ENCODE results near the gene ZNF555.
"Not testable (repeated sequence)": the region's sequence is repeated elsewhere in the genome, so short reads cannot be mapped to it uniquely, and the experiment has no call there.

The ZNF555 gene

DNA sequence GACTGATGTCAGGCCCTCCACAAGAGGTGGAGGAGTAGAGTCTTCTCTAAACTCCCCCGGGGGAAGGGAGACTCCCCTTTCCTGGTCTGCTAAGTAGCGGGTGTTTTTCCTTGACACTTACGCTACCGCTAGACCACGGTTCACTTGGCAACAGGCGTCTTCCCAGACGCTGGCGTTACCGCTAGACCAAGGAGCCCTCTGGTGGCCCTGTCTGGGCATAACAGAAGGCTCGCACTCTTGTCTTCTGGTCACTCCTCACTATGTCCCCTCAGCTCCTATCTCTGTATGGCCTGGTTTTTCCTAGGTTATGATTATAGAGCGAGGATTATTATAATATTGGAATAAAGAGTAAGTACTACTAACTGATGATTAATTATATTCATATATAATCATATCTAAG, 30.9 kb downstream of the ZNF555 start:
- not testable (repeated sequence) for DNase-seq

DNA sequence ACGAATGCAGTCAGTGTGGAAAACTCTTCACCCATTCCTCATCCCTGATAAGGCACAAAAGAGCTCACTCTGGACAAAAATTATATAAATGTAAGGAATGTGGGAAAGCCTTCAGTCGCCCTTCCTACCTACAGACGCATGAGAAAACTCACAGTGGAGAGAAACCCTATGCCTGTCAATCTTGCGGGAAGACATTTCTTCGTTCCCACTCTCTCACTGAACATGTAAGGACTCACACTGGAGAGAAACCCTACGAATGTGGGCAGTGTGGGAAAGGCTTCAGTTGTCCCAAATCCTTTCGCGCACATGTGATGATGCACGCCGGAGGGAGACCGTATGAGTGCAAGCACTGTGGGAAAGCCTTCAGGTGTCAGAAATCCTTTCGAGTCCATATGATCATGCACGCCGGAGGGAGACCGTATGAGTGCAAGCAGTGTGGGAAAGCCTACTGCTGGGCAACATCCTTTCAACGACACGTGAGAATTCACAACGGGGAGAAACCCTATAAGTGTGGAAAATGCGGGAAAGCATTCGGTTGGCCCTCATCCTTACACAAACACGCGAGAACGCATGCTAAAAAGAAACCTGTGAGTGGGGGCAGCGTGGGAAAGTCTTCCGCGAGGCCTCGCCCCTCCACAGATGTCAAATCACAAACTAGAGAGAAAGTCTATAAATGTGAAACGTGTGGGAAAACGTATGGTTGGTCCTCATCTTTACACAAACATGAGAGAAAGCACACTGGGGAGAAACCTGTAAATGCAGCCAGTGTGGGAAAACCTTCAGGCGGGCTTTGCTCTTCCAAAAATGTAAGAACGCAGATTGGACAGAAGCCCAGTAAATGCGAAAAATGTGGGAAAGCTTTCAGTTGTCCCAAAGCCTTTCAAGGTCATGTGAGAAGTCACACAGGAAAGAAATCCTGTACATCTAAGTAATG, 36.4 kb downstream of the ZNF555 start:
- DNase-seq = no peak

DNA sequence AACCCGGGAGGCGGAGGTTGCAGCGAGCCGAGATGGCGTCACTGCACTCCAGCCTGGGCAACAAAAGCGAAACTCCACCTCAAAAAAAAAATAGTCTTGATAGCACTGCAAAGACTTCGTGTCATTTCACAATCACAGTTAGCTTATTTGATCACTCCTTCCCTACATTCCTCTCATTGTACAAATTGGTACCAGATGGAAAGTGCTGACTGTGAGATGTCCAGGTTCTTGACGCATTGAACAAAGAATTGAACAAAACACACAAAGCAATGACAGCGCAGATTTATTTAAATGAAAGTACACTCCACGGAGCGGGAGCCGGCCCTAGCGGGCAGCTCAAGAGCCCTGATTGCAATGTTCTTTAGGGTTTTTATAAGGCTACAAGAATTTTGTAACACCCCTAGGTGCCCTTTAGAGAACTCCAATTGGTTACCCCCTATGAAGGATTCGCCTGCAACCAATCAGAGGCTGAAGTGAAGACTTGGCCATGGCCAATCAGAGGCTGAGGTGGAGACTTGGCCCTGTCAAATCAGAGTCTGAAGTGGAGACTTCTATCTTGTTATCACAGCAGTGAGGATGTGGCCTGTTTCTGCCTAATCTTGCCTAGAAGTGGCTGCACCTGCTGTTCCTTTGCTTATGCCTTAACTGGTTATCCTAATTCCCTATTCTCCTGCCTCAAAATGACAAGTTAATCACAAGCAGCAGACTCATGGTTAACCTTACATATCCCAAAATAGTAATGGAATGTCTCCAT, 42.6 kb downstream of the ZNF555 start:
- no peak for DNase-seq

DNA sequence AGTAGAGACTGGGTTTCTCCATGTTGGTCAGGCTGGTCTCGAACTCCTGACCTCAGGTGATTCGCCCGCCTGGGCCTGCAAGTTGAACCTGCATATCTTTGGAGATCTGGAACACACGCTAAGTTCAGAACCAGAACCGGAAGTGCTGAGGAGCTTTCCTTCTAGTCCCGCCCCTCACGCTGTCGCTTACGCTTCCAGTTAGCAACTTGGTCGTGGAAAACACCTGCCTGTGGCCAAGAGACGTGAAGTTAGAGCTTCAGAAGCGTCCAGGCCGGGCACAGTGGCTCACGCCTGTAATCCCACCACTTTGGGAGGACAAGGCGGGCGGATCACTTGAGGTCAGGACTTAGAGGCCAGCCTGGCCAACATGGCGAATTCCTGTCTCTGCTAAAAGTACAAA, 44.5 kb downstream of the ZNF555 start:
- DNase-seq = no peak

DNA sequence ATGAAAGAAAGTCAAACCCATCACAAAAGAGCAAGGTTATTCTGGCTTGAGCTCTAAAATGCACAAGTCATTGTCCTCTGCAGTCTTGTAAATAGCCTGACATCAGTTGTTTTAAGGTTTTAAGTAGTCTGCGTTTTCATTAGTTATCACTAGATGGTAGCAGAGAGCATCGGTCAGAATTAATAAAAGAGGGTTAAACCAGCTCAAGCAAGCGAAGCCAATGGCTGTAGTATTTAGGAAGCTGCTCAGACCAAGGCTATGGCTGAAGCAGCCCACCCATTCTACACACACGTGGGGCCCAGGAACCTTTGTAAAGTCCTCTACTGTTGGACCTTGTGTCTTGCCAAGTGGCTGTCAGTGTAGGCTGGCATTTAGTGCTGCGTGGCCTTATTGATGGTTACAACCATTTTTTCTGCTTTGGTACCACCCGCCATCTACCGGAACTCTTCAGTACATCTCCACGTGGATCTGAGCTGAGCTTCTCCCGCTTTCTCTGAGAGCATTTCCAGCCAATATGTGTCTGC, 46.2 kb downstream of the ZNF555 start:
- DNase-seq = peak; percentile 36

DNA sequence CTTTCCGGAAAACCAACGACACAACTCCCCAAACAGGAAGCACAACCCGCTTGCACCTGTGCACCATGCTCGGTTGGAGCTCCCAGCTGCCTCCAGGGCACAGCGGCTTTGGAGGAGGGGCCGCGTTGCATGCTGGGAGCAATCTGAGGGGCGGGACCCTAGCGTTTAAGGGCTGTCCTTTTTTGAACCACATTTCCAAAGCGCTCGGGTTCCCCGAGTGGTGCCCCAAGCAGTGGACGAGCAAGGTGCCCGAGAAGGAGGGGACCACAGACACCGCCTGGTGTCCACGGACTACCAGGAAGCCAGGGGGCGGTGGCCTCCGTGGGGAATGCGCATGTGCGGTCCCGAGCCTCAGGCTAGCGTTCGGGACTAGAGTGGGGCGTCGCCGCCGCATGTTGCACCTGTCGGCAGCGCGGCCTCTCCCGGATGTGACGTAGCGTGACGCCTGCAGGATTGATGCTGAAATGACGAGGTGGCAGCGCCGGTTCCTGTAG, 47.5 kb downstream of the ZNF555 start:
- DNase-seq = no peak

DNA sequence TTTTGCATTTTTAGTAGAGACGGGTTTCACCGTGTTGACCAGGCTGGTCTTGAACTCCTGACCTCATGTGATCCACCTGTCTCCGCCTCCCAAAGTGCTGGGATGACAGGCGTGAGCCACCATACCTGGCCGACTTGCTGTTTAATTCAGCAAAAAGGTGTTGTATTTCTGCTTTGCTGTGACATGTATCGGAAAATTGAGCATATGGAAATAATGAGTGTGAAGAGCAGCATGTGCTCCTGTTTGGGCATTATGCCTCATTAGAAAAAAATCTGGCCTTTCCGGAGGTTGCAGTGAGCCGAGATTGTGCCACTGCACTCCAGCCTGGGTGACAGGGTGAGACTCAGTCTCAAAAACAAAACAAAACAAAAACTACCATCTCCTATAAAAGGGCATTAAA, 49.3 kb downstream of the ZNF555 start:
- not testable (repeated sequence) for DNase-seq

DNA sequence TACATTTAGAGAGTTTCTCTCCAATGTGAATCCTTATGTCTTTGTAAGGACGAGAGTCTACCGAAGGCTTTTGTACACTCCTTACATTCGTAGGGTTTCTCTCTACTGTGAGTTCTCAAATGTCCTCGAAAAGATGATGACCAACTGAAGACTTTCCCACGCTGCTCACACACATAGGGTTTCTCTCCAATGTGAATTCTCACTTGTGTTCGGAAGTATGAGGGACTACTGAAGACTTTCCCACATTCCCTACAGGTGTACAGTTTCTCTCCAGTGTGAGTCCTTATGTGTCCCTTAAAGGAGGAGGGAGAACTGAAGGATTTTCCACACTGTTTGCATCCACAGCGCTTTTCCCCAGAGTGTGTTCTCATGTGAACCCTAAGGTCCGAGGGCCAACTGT, 55.4 kb downstream of the ZNF555 start:
- no peak for DNase-seq

DNA sequence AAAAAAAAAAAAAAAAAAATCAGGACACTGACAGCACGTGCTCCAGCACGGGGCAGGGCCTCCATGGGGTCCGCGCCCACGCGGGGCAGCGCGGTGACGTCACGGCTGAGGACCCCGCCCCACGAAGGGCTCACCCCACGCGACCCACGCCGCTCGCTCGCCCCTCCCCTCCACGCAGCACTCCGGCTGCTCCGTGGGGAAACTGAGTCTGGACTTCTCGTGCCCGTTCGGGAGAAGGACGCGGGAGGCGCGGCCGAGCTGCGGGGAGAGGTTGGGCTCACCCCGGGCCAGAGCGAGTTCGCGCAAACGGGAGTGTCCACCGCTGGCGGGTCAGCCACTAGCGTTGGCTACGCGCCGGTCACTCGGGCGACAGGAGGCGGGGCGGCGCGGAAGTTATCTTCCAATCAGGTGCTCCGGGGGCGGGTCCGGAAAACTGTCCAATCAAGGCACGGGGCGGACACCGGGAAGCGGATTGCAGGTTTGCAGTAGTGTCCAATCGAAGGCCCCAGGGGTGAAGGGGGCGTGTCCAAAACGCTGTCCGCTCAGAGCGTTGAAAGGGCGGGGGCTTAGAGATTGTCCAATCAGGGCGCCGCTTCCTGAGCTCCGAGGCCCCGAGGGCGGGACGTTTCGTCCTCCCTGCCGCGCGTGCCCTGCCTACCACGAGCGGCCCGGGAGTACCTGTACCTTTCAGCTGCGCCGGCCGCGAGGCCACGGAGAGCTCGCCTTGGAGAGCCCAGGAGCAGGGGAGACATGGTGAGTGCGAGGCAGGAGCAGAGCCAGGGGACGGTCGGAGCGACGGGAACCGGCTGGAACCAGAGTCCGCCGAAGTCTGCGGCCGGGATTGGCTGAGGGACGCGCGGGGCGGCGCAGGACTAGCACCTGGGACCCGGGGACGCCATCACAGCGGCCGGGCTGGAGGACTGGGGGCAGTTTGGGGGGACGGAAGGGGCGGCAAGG, 59.3 kb downstream of the ZNF555 start, which contains the start of gene ZNF57:
TSS of gene ZNF57 (plus strand) at position 633 of the 957 bp plus-strand sequence. CDS start at position 751, 118 bp downstream.
- peak; percentile 98 for DNase-seq

DNA sequence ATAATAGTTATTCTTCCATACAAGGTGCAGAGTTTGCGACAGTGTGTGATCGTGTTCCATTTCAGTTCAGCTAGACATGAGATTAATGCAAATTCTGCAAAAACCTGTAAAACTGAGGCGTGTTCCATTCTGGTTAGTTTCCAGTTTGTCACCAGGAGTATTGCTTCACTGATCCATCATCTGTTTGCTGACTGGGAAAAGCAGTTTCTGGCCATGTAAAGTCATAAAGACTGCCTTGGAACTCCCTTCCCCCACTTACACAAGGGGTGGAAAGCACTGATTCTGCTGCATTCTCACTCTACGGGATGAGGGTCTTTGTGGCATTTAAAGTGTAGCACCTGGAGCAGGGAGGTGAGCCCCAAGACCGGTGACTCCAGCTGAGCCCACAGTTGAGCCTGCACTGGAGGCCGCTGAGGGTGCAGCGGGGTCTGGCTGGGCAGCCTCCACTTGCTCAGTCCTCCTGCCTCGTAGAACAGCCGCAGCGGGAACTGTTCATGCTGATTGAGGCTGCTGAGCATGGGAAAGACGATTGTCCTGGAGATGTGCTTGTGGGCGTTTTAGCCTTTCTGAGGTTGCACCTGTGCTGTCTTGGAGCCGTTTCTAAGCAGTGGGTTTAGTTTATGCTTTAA, 61.4 kb downstream of the ZNF555 start:
- no peak for DNase-seq

DNA sequence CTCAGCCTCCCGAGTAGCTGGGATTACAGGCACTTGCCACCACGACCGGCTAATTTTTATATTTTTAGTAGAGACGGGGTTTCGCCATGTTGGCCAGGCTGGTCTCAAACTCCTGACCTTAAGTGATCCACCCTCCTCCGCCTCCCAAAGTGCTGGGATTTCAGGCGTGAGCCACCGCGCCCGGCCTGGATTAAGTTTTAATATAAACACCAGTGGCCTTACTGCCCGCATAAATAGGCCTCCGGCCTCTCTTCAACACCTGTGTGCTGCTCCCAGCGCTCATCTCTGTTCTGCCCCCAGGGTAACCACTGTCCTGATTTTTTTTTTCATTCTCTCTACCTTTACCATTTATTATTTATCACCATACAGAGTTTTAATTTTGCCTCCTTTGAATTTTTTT, 62.1 kb downstream of the ZNF555 start:
- DNase-seq = not testable (repeated sequence)

DNA sequence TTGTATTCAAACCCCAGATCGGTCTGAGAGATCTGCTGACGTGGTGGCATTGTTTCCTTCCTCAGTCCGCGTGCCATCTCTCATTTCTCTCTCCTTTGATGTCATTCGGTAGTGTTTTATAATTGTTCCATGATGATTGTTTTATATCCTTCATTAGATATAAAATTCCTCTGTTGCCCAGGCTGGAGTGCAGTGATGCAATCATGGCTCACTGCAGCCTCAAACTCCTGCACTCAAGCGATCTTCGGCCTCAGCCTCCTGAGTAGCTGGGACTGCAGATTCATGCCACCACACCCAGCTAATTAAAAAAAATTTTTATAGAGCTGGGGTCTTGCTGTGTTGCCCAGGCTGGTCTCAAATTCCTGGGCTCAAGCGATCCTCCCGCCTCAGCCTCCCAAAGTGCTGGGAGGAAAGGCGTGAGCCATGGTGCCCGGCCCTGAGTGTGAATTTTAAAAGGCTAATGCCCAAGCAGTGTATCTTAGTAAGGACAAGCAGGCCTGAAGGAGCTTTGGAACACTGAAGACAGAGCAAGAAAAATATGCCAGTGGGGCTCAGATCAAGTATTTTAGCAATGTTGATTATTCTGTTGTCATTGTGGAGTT, 64.7 kb downstream of the ZNF555 start:
- DNase-seq = no peak

DNA sequence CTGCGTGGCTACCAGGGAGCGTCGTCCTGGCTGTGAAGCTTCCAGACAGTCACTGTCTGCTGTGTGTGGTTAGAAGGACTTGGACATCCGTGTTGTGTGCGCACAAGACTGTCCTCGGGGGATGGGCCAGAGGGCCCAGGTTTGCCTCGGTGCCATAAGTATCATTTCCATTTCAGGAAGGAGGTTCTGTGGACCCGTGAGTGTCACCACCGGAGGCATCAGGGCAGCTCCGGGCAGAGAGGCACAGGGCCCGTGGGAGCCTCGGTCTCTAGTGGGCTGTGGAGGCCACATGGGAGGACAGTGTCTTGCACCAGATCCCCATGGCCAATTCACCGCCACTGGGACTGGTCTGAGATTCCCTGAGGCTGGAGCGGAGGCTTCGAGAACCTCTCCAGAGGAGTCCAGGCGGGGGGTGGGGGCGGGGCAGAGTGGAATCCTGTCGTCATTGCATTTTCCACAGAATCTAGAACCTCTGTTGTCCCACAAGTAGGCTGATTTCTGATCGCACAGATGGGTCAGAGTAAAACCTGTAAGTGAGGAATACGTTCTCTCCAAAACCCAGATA, 65.4 kb downstream of the ZNF555 start:
- DNase-seq = no peak

Measured in fibroblast of skin of right quadriceps (primary cell).